Fibroblast of lung (primary cell): Measurements from ENCODE around the gene ARL6IP1.
"Not testable (repeated sequence)": the region's sequence is repeated elsewhere in the genome, so short reads cannot be mapped to it uniquely, and the experiment has no call there.

ENCODE experiments used
- EZH2 ChIP-seq: IDR thresholded peaks from 2 replicates; pipeline ENCODE4 v1.5.1; 2012; ENCODE audit warnings: low read length, control low read depth, mild to moderate bottlenecking; ENCODE audit errors: missing control alignments
- TF ChIP-seq, protein P1 (sequence below), 2 donors: IDR thresholded peaks in 1 of 2; conservative IDR thresholded peaks in 1 of 2; 1 replicate in 1 of 2; 2 replicates in 1 of 2; pipeline ENCODE4 v1.5.1; 2011 to 2012; ENCODE audit warnings: low read length in 2 of 2, control low read depth in 1 of 2, inconsistent platforms in 1 of 2, low read depth in 1 of 2, mild to moderate bottlenecking in 1 of 2

DNA sequence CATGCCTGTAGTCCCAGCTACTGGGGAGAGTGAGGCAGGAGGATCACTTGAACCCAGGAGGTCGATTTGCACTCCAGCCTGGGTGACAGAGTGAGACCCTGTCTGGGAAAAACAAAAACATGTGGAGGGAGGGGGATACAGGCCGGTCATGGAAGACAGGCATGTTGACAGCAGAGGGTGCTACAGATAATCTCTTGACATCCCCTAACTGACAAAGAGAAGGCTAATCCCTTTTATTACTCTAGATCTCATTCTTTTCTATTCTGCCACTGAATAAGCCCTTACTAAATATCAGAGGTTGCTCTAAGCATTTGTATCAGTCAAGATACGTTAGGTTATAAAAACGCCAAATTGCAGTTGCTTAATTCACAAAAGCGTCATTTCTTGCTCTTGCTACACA lies 25.0 kb downstream of the ARL6IP1 start:
- TF ChIP-seq EZH2, result not testable (repeated sequence)
- TF ChIP-seq, protein P1, sequence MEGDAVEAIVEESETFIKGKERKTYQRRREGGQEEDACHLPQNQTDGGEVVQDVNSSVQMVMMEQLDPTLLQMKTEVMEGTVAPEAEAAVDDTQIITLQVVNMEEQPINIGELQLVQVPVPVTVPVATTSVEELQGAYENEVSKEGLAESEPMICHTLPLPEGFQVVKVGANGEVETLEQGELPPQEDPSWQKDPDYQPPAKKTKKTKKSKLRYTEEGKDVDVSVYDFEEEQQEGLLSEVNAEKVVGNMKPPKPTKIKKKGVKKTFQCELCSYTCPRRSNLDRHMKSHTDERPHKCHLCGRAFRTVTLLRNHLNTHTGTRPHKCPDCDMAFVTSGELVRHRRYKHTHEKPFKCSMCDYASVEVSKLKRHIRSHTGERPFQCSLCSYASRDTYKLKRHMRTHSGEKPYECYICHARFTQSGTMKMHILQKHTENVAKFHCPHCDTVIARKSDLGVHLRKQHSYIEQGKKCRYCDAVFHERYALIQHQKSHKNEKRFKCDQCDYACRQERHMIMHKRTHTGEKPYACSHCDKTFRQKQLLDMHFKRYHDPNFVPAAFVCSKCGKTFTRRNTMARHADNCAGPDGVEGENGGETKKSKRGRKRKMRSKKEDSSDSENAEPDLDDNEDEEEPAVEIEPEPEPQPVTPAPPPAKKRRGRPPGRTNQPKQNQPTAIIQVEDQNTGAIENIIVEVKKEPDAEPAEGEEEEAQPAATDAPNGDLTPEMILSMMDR (conservative IDR thresholded peaks at IDR 0.05 in 1 of 2, IDR thresholded peaks at IDR 0.05 in 1 of 2; ENCODE audit: low read depth in 1 of 2, low read length in 2 of 2), result not testable (repeated sequence)
